B cell (primary cell): ENCODE measurements around the gene SHB. TPM values are rescaled to one million over a fixed set of nuclear protein-coding genes. Genes with fewer than 3 reads are reported as not detected.

Experiments used
- ATAC-seq: fragments of 200-7000 bp; cut with Tn5 transposase; one replicate; pipeline ENCODE4 v1.10.0; 2021; ENCODE audit warnings: low read depth, mild to moderate bottlenecking, moderate number of reproducible peaks, moderate library complexity
- CTCF ChIA-PET: fragments of 350-600 bp; sonication (Branson Sonifier 250); formaldehyde crosslinking; loops from one replicate; lab custom pipeline; 2021; ENCODE audit warnings: antibody characterized with exemption, inconsistent platforms; lab: Charles Lee
- POLR2A ChIA-PET: fragments of 350-600 bp; sonication (Branson Sonifier 250); formaldehyde crosslinking; loops from one replicate; lab custom pipeline; 2021; ENCODE audit warnings: antibody characterized with exemption; lab: Charles Lee
- DNase-seq: peaks from one replicate; pipeline ENCODE4 v3.0.0; 2013
- H2AFZ ChIP-seq: 2 replicates; pipeline ENCODE4 v1.6.1; 2012; ENCODE audit warnings: mild to moderate bottlenecking, low read depth, low read length; ENCODE audit not compliant: insufficient read depth, poor library complexity, severe bottlenecking
- H3K27ac ChIP-seq, 2 donors: 1 replicate in 1 of 2; 2 replicates in 1 of 2; pipeline ENCODE4 v1.5.1; 2012 to 2013; ENCODE audit warnings: low read length in 2 of 2, mild to moderate bottlenecking in 2 of 2, moderate library complexity in 1 of 2
- H3K27me3 ChIP-seq, 4 experiments: fragments of 200-600 bp in 1 of 4; sonication (generic) in 1 of 4; replicated peaks in 1 of 4; 1 replicate in 2 of 4; 2 replicates in 2 of 4; pipeline versions ENCODE4 v1.6.1 to v1.7.0; 2013 to 2016; ENCODE audit warnings: low read length in 3 of 4, mild to moderate bottlenecking in 2 of 4, mixed read lengths in 1 of 4, moderate library complexity in 1 of 4; ENCODE audit not compliant: insufficient read depth in 4 of 4, control insufficient read depth in 3 of 4; ENCODE audit errors: control extremely low read depth in 1 of 4
- H3K36me3 ChIP-seq, 2 experiments: replicated peaks in 1 of 2; 1 replicate in 1 of 2; 2 replicates in 1 of 2; pipeline versions ENCODE4 v1.6.1 to v1.7.1; 2013; ENCODE audit warnings: low read length in 1 of 2; ENCODE audit not compliant: insufficient read depth in 2 of 2, control insufficient read depth in 1 of 2; ENCODE audit errors: control extremely low read depth in 1 of 2, extremely low read depth in 1 of 2
- H3K4me1 ChIP-seq, 2 donors: fragments of 200-600 bp in 1 of 2; sonication (generic) in 1 of 2; 1 replicate in 1 of 2; 2 replicates in 1 of 2; pipeline versions ENCODE4 v1.5.1 to v1.6.1; 2013 to 2017; ENCODE audit warnings: low read length in 2 of 2; ENCODE audit not compliant: control insufficient read depth in 2 of 2, insufficient read depth in 2 of 2
- H3K4me2 ChIP-seq: replicated peaks from 2 replicates; pipeline ENCODE3; 2012; ENCODE audit warnings: mild to moderate bottlenecking, low read depth, low read length; ENCODE audit not compliant: poor library complexity, severe bottlenecking
- H3K4me3 ChIP-seq, 5 experiments: fragments of 200-600 bp in 1 of 5; sonication (generic) in 1 of 5; 1 replicate in 3 of 5; 2 replicates in 2 of 5; pipeline versions ENCODE4 v1.5.1 to v1.7.0; 2011 to 2016; ENCODE audit warnings: low read length in 4 of 5, mild to moderate bottlenecking in 4 of 5, low read depth in 2 of 5, control low read depth in 1 of 5, moderate library complexity in 1 of 5; ENCODE audit not compliant: insufficient read depth in 1 of 5; ENCODE audit errors: control extremely low read depth in 1 of 5, extremely low read depth in 1 of 5
- H3K79me2 ChIP-seq: fragments of 200-600 bp; sonication (generic); one replicate; pipeline ENCODE4 v1.6.0; 2016; ENCODE audit warnings: low read length; ENCODE audit not compliant: control insufficient read depth, insufficient read depth
- H3K9ac ChIP-seq: fragments of 200-600 bp; sonication (generic); 2 replicates; pipeline ENCODE4 v1.6.1; 2017; ENCODE audit warnings: mild to moderate bottlenecking, low read length, moderate library complexity
- H3K9me3 ChIP-seq, 3 donors: one replicate each; pipeline versions ENCODE4 v1.6.1 to v1.7.1; 2013; ENCODE audit warnings: low read length in 2 of 3; ENCODE audit not compliant: control insufficient read depth in 2 of 3, insufficient read depth in 1 of 3; ENCODE audit errors: control extremely low read depth in 1 of 3
- H4K20me1 ChIP-seq: 2 replicates; pipeline ENCODE4 v1.6.0; 2012; ENCODE audit warnings: mild to moderate bottlenecking, low read length; ENCODE audit not compliant: insufficient read depth, control insufficient read depth, poor library complexity, severe bottlenecking
- H3K27ac Mint-ChIP-seq: one replicate; pipeline ENCODE4 v1.8.0; 2021; ENCODE audit warnings: mixed read lengths
- H3K27me3 Mint-ChIP-seq: one replicate; pipeline ENCODE4 v1.8.0; 2021; ENCODE audit warnings: mixed read lengths
- H3K4me1 Mint-ChIP-seq: one replicate; pipeline ENCODE4 v1.8.0; 2021; ENCODE audit warnings: mixed read lengths
- H3K4me3 Mint-ChIP-seq: one replicate; pipeline ENCODE4 v1.8.0; 2021; ENCODE audit warnings: mixed read lengths
- H3K9me3 Mint-ChIP-seq: one replicate; pipeline ENCODE4 v1.8.0; 2022; ENCODE audit warnings: mixed read lengths; ENCODE audit not compliant: insufficient read depth
- EZH2 ChIP-seq: IDR thresholded peaks from 2 replicates; pipeline ENCODE4 v1.6.1; 2012; ENCODE audit warnings: borderline replicate concordance, low read depth, mild to moderate bottlenecking, moderate library complexity, low read length; ENCODE audit not compliant: insufficient read depth, poor library complexity, severe bottlenecking
- WGBS: methylation state at CpG from one replicate; pipeline ENCODE4 v1.1.5; 2013; ENCODE audit warnings: missing lambda C conversion rate; ENCODE audit not compliant: insufficient coverage; 5-methylcytosine and 5-hydroxymethylcytosine counted together
- intact Hi-C: fragments of 100-400 bp; cut with micrococcal nuclease; formaldehyde crosslinking; loops from one replicate; pipeline ENCODE4 v1.10.0; 2022
- polyA plus RNA-seq: library from polyadenylated mRNA; depleted of rRNA; stranded (reverse); fragments of >200 nt; gene quantifications from 2 replicates; pipeline ENCODE4 v1.2.3, GENCODE V29; 2012
- total RNA-seq, 2 donors: library from RNA; stranded (reverse); fragments of 120-200 nt in 1 of 2; gene quantifications; 1 replicate in 1 of 2; 2 replicates in 1 of 2; pipeline versions ENCODE4 v1.2.3 to v1.2.4, GENCODE V29; 2013 to 2022
- TF ChIP-seq, protein P1 (sequence below): fragments of 200-600 bp; IDR thresholded peaks from one replicate; pipeline ENCODE4 v1.8.0; 2022; ENCODE audit warnings: antibody characterized with exemption, mild to moderate bottlenecking

SHB gene
- total and polyA plus RNA-seq, 2 donors (not counting 1 experiment from before 2014, with no cell fraction given): 0.06 to 1.9 TPM

GRCh38 chr9:37956904-37957663, 111.9 kb downstream of the SHB start:
- Mint-ChIP-seq H3K27ac (no peak overlapping the region), H3K9me3 (no peaks in the 10 kb centered on the region), H3K27me3 (peaks cover 2% of the 10 kb centered on the region), H3K4me3 (no peak overlapping the region), H3K4me1 (peaks cover 11% of the 10 kb centered on the region)
- no peak for TF ChIP-seq EZH2
- TF ChIP-seq, protein P1, sequence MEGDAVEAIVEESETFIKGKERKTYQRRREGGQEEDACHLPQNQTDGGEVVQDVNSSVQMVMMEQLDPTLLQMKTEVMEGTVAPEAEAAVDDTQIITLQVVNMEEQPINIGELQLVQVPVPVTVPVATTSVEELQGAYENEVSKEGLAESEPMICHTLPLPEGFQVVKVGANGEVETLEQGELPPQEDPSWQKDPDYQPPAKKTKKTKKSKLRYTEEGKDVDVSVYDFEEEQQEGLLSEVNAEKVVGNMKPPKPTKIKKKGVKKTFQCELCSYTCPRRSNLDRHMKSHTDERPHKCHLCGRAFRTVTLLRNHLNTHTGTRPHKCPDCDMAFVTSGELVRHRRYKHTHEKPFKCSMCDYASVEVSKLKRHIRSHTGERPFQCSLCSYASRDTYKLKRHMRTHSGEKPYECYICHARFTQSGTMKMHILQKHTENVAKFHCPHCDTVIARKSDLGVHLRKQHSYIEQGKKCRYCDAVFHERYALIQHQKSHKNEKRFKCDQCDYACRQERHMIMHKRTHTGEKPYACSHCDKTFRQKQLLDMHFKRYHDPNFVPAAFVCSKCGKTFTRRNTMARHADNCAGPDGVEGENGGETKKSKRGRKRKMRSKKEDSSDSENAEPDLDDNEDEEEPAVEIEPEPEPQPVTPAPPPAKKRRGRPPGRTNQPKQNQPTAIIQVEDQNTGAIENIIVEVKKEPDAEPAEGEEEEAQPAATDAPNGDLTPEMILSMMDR: no peak
- H3K27me3 ChIP-seq: no peaks in the 10 kb centered on the region
- no peak overlapping the region for H3K27ac ChIP-seq
- no peaks in the 10 kb centered on the region for H3K79me2 ChIP-seq
- H3K36me3 ChIP-seq: no peaks in the 10 kb centered on the region
- H2AFZ ChIP-seq: no peak overlapping the region
- CTCF ChIA-PET: no interaction called here
- H3K9me3 ChIP-seq: peaks cover 0 to 3% (median 0%) of the 10 kb centered on the region in 3 donors
- no peak overlapping the region for H3K4me3 ChIP-seq
- H3K9ac ChIP-seq: no peak overlapping the region
- no peak overlapping the region for H3K4me2 ChIP-seq
- no peak for ATAC-seq
- intact Hi-C loops: no loop called here
- no peaks in the 10 kb centered on the region for H3K4me1 ChIP-seq
- DNase-seq: no peak
- WGBS: 90% methylated on average over 13 of the region's 16 CpGs
- H4K20me1 ChIP-seq: no peaks in the 10 kb centered on the region
- POLR2A ChIA-PET: no interaction called here

DNA sequence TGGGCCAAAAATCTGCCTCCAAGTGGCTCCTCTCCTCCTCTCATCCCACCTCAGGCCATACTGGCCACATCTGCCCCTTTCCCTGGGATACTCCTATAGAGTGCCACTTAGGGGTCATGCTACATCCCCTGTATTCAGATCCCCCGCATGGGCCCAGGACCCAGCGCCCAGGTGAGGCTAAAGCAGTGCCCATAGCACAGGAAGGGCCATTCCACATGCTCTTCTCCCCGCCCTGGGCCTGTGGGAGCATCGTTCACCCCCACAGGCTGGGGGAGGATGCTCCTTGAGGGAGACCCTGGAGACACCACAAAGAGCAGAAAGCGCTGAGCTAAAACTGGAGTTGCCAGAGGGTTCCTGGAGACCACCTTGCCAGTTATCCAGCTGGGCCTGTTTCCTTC, 112.6 kb downstream of the SHB start:
- peaks cover 11% of the 10 kb centered on the region for H3K4me1 Mint-ChIP-seq
- Histone ChIP-seq H3K27ac (no peak overlapping the region), H3K4me3 (no peak overlapping the region), H2AFZ (no peak overlapping the region), H3K27me3 (no peaks in the 10 kb centered on the region), H3K79me2 (no peaks in the 10 kb centered on the region), H3K4me1 (no peaks in the 10 kb centered on the region), H3K9me3 (peaks cover 0 to 4% (median 0%) of the 10 kb centered on the region in 3 donors), H4K20me1 (no peaks in the 10 kb centered on the region), H3K4me2 (no peak overlapping the region), H3K36me3 (no peaks in the 10 kb centered on the region), H3K9ac (no peak overlapping the region)
- H3K9me3 Mint-ChIP-seq: no peaks in the 10 kb centered on the region
- ChIA-PET POLR2A (no interaction called here), CTCF (no interaction called here)
- no peak for DNase-seq
- TF ChIP-seq EZH2: no peak
- TF ChIP-seq, protein P1: no peak
- WGBS: 94% methylated on average over 5 of the region's 5 CpGs
- H3K27me3 Mint-ChIP-seq: peaks cover 5% of the 10 kb centered on the region
- intact Hi-C loops: no loop called here
- no peak for ATAC-seq
- no peak overlapping the region for H3K4me3 Mint-ChIP-seq
- H3K27ac Mint-ChIP-seq: no peak overlapping the region
